ENCODE results near the gene EFHD2.

DNA sequence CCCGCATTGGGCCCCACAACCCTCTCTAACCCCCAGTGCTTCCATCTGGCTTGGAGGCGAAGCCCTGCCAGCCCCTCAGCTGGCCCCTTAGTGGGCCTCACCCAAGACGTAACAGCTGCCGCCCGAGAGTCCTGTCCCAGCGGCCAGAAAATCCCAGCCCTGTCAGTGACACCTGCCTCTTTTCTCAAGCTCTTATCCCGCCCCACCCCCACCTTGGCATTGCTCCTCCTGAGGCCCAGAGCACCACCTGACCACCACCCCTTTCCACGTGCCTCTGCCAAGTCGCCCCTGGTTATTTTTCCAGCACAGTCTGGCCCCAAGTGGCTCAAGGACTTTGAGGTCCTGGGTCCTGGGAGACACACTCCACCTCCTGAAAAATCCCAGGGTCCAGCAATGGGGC lies 22.6 kb downstream of the EFHD2 start:
- TF ChIP-seq EP300 (IDR thresholded peaks at IDR 0.05), result no peak
- TF ChIP-seq, protein P1, sequence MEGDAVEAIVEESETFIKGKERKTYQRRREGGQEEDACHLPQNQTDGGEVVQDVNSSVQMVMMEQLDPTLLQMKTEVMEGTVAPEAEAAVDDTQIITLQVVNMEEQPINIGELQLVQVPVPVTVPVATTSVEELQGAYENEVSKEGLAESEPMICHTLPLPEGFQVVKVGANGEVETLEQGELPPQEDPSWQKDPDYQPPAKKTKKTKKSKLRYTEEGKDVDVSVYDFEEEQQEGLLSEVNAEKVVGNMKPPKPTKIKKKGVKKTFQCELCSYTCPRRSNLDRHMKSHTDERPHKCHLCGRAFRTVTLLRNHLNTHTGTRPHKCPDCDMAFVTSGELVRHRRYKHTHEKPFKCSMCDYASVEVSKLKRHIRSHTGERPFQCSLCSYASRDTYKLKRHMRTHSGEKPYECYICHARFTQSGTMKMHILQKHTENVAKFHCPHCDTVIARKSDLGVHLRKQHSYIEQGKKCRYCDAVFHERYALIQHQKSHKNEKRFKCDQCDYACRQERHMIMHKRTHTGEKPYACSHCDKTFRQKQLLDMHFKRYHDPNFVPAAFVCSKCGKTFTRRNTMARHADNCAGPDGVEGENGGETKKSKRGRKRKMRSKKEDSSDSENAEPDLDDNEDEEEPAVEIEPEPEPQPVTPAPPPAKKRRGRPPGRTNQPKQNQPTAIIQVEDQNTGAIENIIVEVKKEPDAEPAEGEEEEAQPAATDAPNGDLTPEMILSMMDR (IDR thresholded peaks at IDR 0.05), result no peak

Data from esophagus muscularis mucosa (tissue), 3 donors.